ENCODE measurements around the gene UNC5CL. TPM values are rescaled to one million over a fixed set of nuclear protein-coding genes. Genes with fewer than 3 reads are reported as not detected.

The UNC5CL gene
- total RNA-seq, 1 experiment from 2014 or later: 0.58 TPM

GRCh38 chr6:41053041-41053440 lies 14.0 kb upstream of the UNC5CL start, which contains the start of gene APOBEC2:
APOBEC2 (plus strand) TSS chr6:41053202; CDS start chr6:41053348, 146 bp downstream.
- TF ChIP-seq EZH2phosphoT487 (IDR thresholded peaks at IDR 0.05; ENCODE audit: borderline replicate concordance, low read length) (no peak), CTCF (conservative IDR thresholded peaks at IDR 0.05; ENCODE audit: low read depth, low read length) (no peak), EZH2 (IDR thresholded peaks at IDR 0.05; ENCODE audit: low read length, unreplicated experiment) (no peak)
- BruUV-seq (replicated peaks): no TSS peak
- Histone ChIP-seq H3K4me2 (ENCODE audit: low read length) (no peak within 1 kb of the TSS), H2AFZ (ENCODE audit: low read length) (no peak within 1 kb of the TSS), H3K9me3 (ENCODE audit: low read length) (no peaks in the 10 kb centered on the region), H4K20me1 (ENCODE audit: low read length) (no peaks in the 10 kb centered on the region), H3F3A (ENCODE audit: low read length, unreplicated experiment) (no peaks in the 10 kb centered on the region), H3K36me3 (ENCODE audit: low read depth, low read length) (no peaks in the 10 kb centered on the region), H3K27ac (ENCODE audit: low read length) (no peak within 1 kb of the TSS), H3K4me3 (ENCODE audit: low read length) (no peak within 1 kb of the TSS), H3K9me2 (replicated peaks; ENCODE audit: low read length) (no peaks in the 10 kb centered on the region), H3K4me1 (ENCODE audit: insufficient read depth, low read length) (no peaks in the 10 kb centered on the region), H3K79me2 (ENCODE audit: low read length) (no peaks in the 10 kb centered on the region), H3K9ac (ENCODE audit: low read length) (no peak within 1 kb of the TSS), H3K27me3 (ENCODE audit: low read length) (no peaks in the 10 kb centered on the region)
- POLR2A ChIA-PET (ENCODE audit: unreplicated experiment): no interaction called here
- CTCF ChIA-PET: no interaction called here
- DNase-seq: no peak
- intact Hi-C loops (cut with micrococcal nuclease): no loop called here
- no peak for ATAC-seq

GRCh38 chr6:41051873-41052272 lies 12.9 kb upstream of the UNC5CL start:
- Histone ChIP-seq H3K9me2 (replicated peaks; ENCODE audit: low read length) (no peaks in the 10 kb centered on the region), H3K36me3 (ENCODE audit: low read depth, low read length) (no peaks in the 10 kb centered on the region), H3K9ac (ENCODE audit: low read length) (no peak overlapping the region), H3K4me1 (ENCODE audit: insufficient read depth, low read length) (no peaks in the 10 kb centered on the region), H3K27me3 (ENCODE audit: low read length) (no peaks in the 10 kb centered on the region), H3K4me2 (ENCODE audit: low read length) (no peak overlapping the region), H3F3A (ENCODE audit: low read length, unreplicated experiment) (no peaks in the 10 kb centered on the region), H2AFZ (ENCODE audit: low read length) (no peak overlapping the region), H3K27ac (ENCODE audit: low read length) (no peak overlapping the region), H4K20me1 (ENCODE audit: low read length) (no peaks in the 10 kb centered on the region), H3K79me2 (ENCODE audit: low read length) (no peaks in the 10 kb centered on the region), H3K9me3 (ENCODE audit: low read length) (no peaks in the 10 kb centered on the region), H3K4me3 (ENCODE audit: low read length) (no peak overlapping the region)
- CTCF ChIA-PET: no interaction called here
- POLR2A ChIA-PET (ENCODE audit: unreplicated experiment): interaction anchor here (0.6 kb wide), 1 partner anchor 17 kb away, joined by 3 read pairs; no protein-coding TSS in a partner anchor
- no peak for TF ChIP-seq EZH2phosphoT487 (IDR thresholded peaks at IDR 0.05; ENCODE audit: borderline replicate concordance, low read length)
- TF ChIP-seq EZH2 (IDR thresholded peaks at IDR 0.05; ENCODE audit: low read length, unreplicated experiment): no peak
- TF ChIP-seq CTCF (conservative IDR thresholded peaks at IDR 0.05; ENCODE audit: low read depth, low read length): no peak
- intact Hi-C loops (cut with micrococcal nuclease): no loop called here
- DNase-seq (no peak), ATAC-seq (no peak)
- no TSS peak for BruUV-seq (replicated peaks)

GRCh38 chr6:41050536-41050935 lies 11.5 kb upstream of the UNC5CL start:
- no TSS peak for BruUV-seq (replicated peaks)

More at GRCh38 chr6:41050536-41050935, 11.5 kb upstream of the UNC5CL start:
- Histone ChIP-seq H3K9ac (ENCODE audit: low read length) (no peak overlapping the region), H3K36me3 (ENCODE audit: low read depth, low read length) (no peaks in the 10 kb centered on the region), H3K4me3 (ENCODE audit: low read length) (no peak overlapping the region), H3K27me3 (ENCODE audit: low read length) (no peaks in the 10 kb centered on the region), H4K20me1 (ENCODE audit: low read length) (no peaks in the 10 kb centered on the region), H3K79me2 (ENCODE audit: low read length) (no peaks in the 10 kb centered on the region), H3K4me2 (ENCODE audit: low read length) (no peak overlapping the region), H3K27ac (ENCODE audit: low read length) (no peak overlapping the region), H3K9me3 (ENCODE audit: low read length) (no peaks in the 10 kb centered on the region), H2AFZ (ENCODE audit: low read length) (no peak overlapping the region), H3K9me2 (replicated peaks; ENCODE audit: low read length) (no peaks in the 10 kb centered on the region), H3K4me1 (ENCODE audit: insufficient read depth, low read length) (no peaks in the 10 kb centered on the region), H3F3A (ENCODE audit: low read length, unreplicated experiment) (no peaks in the 10 kb centered on the region)
- DNase-seq (no peak), ATAC-seq (no peak)
- ChIA-PET POLR2A (ENCODE audit: unreplicated experiment) (no interaction called here), CTCF (no interaction called here)
- TF ChIP-seq CTCF (conservative IDR thresholded peaks at IDR 0.05; ENCODE audit: low read depth, low read length): no peak
- intact Hi-C loops (cut with micrococcal nuclease): no loop called here
